ENCODE data around the gene PALM. TPM values are rescaled to one million over a fixed set of nuclear protein-coding genes. Genes with fewer than 3 reads are reported as not detected.

Gene PALM
- total RNA-seq, 1 donor from 2014 or later, result 87.1 TPM

DNA sequence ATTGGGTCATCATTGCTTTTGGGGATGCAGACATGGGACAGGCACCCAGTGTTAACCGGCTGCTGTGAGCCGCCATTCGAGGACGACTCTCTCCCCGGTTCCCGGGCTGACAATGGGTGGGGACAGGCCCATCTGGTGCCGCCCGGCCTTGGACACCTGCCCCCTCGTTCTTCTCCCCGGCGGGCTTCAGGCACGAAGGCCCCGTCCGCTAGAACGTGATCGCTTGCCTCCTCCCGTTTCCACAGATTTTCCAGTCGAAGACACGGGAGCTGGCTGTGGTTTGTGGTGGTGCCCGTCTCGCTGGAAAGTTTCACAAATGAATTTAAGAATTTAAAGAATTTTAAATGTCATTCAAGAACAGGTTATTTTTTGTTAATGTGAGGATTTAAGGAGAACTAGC lies 2.0 kb downstream of the PALM start:
- peaks cover 7% of the 10 kb centered on the region for H3K36me3 Mint-ChIP-seq
- H3K4me3 Mint-ChIP-seq, result peak overlapping the region; percentile 65
- H3K4me1 Mint-ChIP-seq, result peaks cover 11% of the 10 kb centered on the region
- no peak for TF ChIP-seq CTCF (IDR thresholded peaks at IDR 0.05; ENCODE audit: unreplicated experiment)
- H3K27me3 Mint-ChIP-seq (ENCODE audit: low read depth), result no peaks in the 10 kb centered on the region
- no peak for DNase-seq (ENCODE audit: low spot score in 2 of 2, unreplicated experiment in 2 of 2)
- peaks cover 10% of the 10 kb centered on the region for H3K9me3 Mint-ChIP-seq
- H3K27ac Mint-ChIP-seq, result peak overlapping the region; percentile 78

DNA sequence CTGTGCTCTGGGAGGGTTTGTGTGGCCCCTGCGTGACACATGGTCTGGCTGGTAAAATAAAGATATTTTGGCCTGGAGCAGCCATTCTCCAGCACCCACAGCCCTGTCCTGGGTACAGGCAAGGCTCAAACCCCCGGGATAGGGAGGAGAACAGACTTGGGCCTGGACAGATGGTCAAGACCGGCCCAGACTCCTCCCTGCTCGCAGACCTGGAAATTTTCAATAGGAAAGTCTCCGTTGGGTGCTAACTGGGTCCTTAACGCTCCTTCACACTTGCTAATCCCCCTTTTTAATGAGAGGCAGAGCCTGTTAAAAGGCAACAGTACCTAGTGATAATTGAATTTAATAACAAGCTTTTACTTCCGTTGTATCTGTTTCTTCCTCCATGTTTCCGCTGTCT lies 2.5 kb downstream of the PALM start:
- no peak for DNase-seq (ENCODE audit: low spot score in 2 of 2, unreplicated experiment in 2 of 2)
- no peak for TF ChIP-seq CTCF (IDR thresholded peaks at IDR 0.05; ENCODE audit: unreplicated experiment)
- H3K4me3 Mint-ChIP-seq, result peak overlapping the region; percentile 65

GRCh38 chr19:715347-715746 lies 6.6 kb downstream of the PALM start:
- no peak for TF ChIP-seq CTCF (IDR thresholded peaks at IDR 0.05; ENCODE audit: unreplicated experiment)
- no peak for DNase-seq (ENCODE audit: low spot score in 2 of 2, unreplicated experiment in 2 of 2)
- no peak overlapping the region for H3K4me3 Mint-ChIP-seq
- no peaks in the 10 kb centered on the region for H3K27me3 Mint-ChIP-seq (ENCODE audit: low read depth)
- H3K36me3 Mint-ChIP-seq, result peaks cover 11% of the 10 kb centered on the region
- H3K27ac Mint-ChIP-seq, result peak overlapping the region; percentile 25
- peaks cover 8% of the 10 kb centered on the region for H3K9me3 Mint-ChIP-seq
- peaks cover 14% of the 10 kb centered on the region for H3K4me1 Mint-ChIP-seq

More for the DNA sequence above, 2.5 kb downstream of the PALM start:
- Mint-ChIP-seq H3K36me3 (peaks cover 9% of the 10 kb centered on the region), H3K27me3 (ENCODE audit: low read depth) (no peaks in the 10 kb centered on the region), H3K9me3 (peaks cover 12% of the 10 kb centered on the region), H3K27ac (peak overlapping the region; percentile 78), H3K4me1 (peaks cover 11% of the 10 kb centered on the region)

DNA sequence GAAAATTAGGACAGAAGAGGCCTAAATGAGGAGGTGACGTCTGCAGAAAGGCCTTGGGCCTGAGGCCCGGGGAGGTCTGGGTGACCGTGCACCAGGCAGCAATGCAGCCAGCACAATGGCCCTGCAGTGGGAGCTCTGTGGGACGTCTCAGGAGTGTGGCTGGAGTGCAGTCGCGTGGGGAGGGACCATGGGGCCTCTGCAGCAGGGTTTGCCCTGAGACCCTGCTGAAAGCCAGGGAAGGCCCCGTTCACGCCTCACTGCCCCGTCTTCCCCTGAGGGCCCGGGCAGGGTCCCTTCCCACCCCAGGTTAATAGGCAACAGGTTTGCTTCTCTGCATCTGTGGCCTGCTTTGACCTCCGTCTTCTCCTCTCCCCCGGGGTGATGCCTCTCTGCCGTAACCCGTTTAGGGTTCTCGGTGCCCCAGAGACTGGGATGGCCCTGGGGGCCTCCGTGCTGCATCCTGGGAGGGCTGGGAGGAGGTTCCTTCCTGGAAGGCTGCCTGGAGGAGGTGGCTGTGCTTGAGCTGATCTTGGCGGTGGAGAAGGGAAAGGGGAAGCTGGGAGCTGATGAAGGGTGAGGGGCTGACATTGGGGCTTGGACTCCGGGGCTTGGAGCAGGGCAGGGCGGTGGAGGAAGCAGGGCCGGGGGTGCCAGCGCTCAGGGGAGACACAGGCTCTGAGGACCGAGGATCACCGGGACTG lies 9.7 kb downstream of the PALM start:
- peaks cover 8% of the 10 kb centered on the region for H3K9me3 Mint-ChIP-seq
- no peak for DNase-seq (ENCODE audit: low spot score in 2 of 2, unreplicated experiment in 2 of 2)
- H3K36me3 Mint-ChIP-seq, result peaks cover 11% of the 10 kb centered on the region
- H3K4me3 Mint-ChIP-seq, result no peak overlapping the region
- TF ChIP-seq CTCF (IDR thresholded peaks at IDR 0.05; ENCODE audit: unreplicated experiment), result no peak
- H3K4me1 Mint-ChIP-seq, result peaks cover 8% of the 10 kb centered on the region
- peak overlapping the region; percentile 58 for H3K27ac Mint-ChIP-seq
- no peaks in the 10 kb centered on the region for H3K27me3 Mint-ChIP-seq (ENCODE audit: low read depth)

GRCh38 chr19:718991-719512 lies 10.3 kb downstream of the PALM start:
- H3K27me3 Mint-ChIP-seq (ENCODE audit: low read depth), result no peaks in the 10 kb centered on the region
- peaks cover 8% of the 10 kb centered on the region for H3K9me3 Mint-ChIP-seq
- H3K4me1 Mint-ChIP-seq, result peaks cover 8% of the 10 kb centered on the region
- H3K4me3 Mint-ChIP-seq, result no peak overlapping the region
- no peak for TF ChIP-seq CTCF (IDR thresholded peaks at IDR 0.05; ENCODE audit: unreplicated experiment)
- H3K27ac Mint-ChIP-seq, result no peak overlapping the region
- H3K36me3 Mint-ChIP-seq, result peaks cover 11% of the 10 kb centered on the region
- DNase-seq (ENCODE audit: low spot score in 2 of 2, unreplicated experiment in 2 of 2), result no peak

Data from mesothelial cell of epicardium (in vitro differentiated cells).